Measurements from ENCODE around the gene GRK5. TPM values are rescaled to one million over a fixed set of nuclear protein-coding genes. Genes with fewer than 3 reads are reported as not detected.
"Not testable (repeated sequence)": the region's sequence is repeated elsewhere in the genome, so short reads cannot be mapped to it uniquely, and the experiment has no call there.

GRK5 gene
- total and polyA plus RNA-seq, 5 donors = 31.3 to 89.9 (median 57.6) TPM

GRCh38 chr10:119222966-119223386, 15.6 kb downstream of the GRK5 start:
- intact Hi-C loops (cut with DNase I) = no loop called here
- Histone ChIP-seq H3K9me3 (ENCODE audit: control insufficient read depth, low read length) (no peaks in the 10 kb centered on the region), H3K27ac (ENCODE audit: low read length) (peak overlapping the region; percentile 69), H3K4me1 (ENCODE audit: control insufficient read depth, insufficient read depth, low read length) (peaks cover 22% of the 10 kb centered on the region), H3K4me3 (ENCODE audit: low read length) (no peak overlapping the region), H3K27me3 (ENCODE audit: control insufficient read depth, insufficient read depth) (no peaks in the 10 kb centered on the region)
- ATAC-seq (peak; percentile 5 to 20), DNase-seq (no peak)
- 37% methylated on average over 9 of the region's 9 CpGs for WGBS

GRCh38 chr10:119225083-119225658, 17.8 kb downstream of the GRK5 start:
- Histone ChIP-seq H3K4me1 (ENCODE audit: control insufficient read depth, insufficient read depth, low read length) (peaks cover 21% of the 10 kb centered on the region), H3K27me3 (ENCODE audit: control insufficient read depth, insufficient read depth) (no peaks in the 10 kb centered on the region), H3K9me3 (ENCODE audit: control insufficient read depth, low read length) (no peaks in the 10 kb centered on the region), H3K4me3 (ENCODE audit: low read length) (no peak overlapping the region), H3K27ac (ENCODE audit: low read length) (no peak overlapping the region)
- no peak for ATAC-seq
- no peak for DNase-seq
- intact Hi-C loops (cut with DNase I) = no loop called here
- WGBS = 45% methylated on average over 4 of the region's 4 CpGs

- peaks cover 12% of the 10 kb centered on the region for H3K4me1 ChIP-seq (ENCODE audit: control insufficient read depth, insufficient read depth, low read length)
Observed at GRCh38 chr10:119227825-119228224, 20.5 kb downstream of the GRK5 start.

GRCh38 chr10:119231654-119232053, 24.3 kb downstream of the GRK5 start:
- no peak overlapping the region for H3K4me3 ChIP-seq (ENCODE audit: low read length)
- H3K27ac ChIP-seq (ENCODE audit: low read length) = no peak overlapping the region
- peaks cover 10% of the 10 kb centered on the region for H3K4me1 ChIP-seq (ENCODE audit: control insufficient read depth, insufficient read depth, low read length)
- DNase-seq = no peak
- ATAC-seq = peak in 1 of 2 donors; percentile 8
- H3K9me3 ChIP-seq (ENCODE audit: control insufficient read depth, low read length) = no peaks in the 10 kb centered on the region
- WGBS = 66% methylated on average over 7 of the region's 7 CpGs
- no peaks in the 10 kb centered on the region for H3K27me3 ChIP-seq (ENCODE audit: control insufficient read depth, insufficient read depth)
- intact Hi-C loops (cut with DNase I) = no loop called here

More at GRCh38 chr10:119227825-119228224, 20.5 kb downstream of the GRK5 start:
- no peaks in the 10 kb centered on the region for H3K9me3 ChIP-seq (ENCODE audit: control insufficient read depth, low read length)
- H3K27me3 ChIP-seq (ENCODE audit: control insufficient read depth, insufficient read depth) = no peaks in the 10 kb centered on the region
- DNase-seq (no peak), ATAC-seq (no peak)
- no peak overlapping the region for H3K4me3 ChIP-seq (ENCODE audit: low read length)
- WGBS = 89% methylated on average over 6 of the region's 6 CpGs
- intact Hi-C loops (cut with DNase I) = no loop called here
- H3K27ac ChIP-seq (ENCODE audit: low read length) = no peak overlapping the region

GRCh38 chr10:119232439-119232838, 25.1 kb downstream of the GRK5 start:
- 59% methylated on average over 4 of the region's 4 CpGs for WGBS
- intact Hi-C loops (cut with DNase I); H3K27me3 ChIP-seq (ENCODE audit: control insufficient read depth, insufficient read depth); ATAC-seq; DNase-seq; H3K4me3 ChIP-seq (ENCODE audit: low read length); H3K9me3 ChIP-seq (ENCODE audit: control insufficient read depth, low read length); H3K27ac ChIP-seq (ENCODE audit: low read length): not testable (repeated sequence)
- H3K4me1 ChIP-seq (ENCODE audit: control insufficient read depth, insufficient read depth, low read length) = peaks cover 10% of the 10 kb centered on the region

- H3K4me1 ChIP-seq (ENCODE audit: control insufficient read depth, insufficient read depth, low read length) = peaks cover 13% of the 10 kb centered on the region
- no peak overlapping the region for H3K4me3 ChIP-seq (ENCODE audit: low read length)
- ATAC-seq (peak; percentile 12 to 43), DNase-seq (no peak)
- WGBS = 53% methylated on average over 5 of the region's 5 CpGs
- no peaks in the 10 kb centered on the region for H3K27me3 ChIP-seq (ENCODE audit: control insufficient read depth, insufficient read depth)
- H3K27ac ChIP-seq (ENCODE audit: low read length) = peak overlapping the region; percentile 50
- no peaks in the 10 kb centered on the region for H3K9me3 ChIP-seq (ENCODE audit: control insufficient read depth, low read length)
- intact Hi-C loops (cut with DNase I) = no loop called here
Observed at GRCh38 chr10:119233123-119233820, 25.9 kb downstream of the GRK5 start.

- 25% methylated on average over 3 of the region's 3 CpGs for WGBS
- no peaks in the 10 kb centered on the region for H3K27me3 ChIP-seq (ENCODE audit: control insufficient read depth, insufficient read depth)
- ATAC-seq (peak; percentile 42 to 43), DNase-seq (peak in 1 of 3 donors; percentile 38)
- no peaks in the 10 kb centered on the region for H3K9me3 ChIP-seq (ENCODE audit: control insufficient read depth, low read length)
- peak overlapping the region; percentile 50 for H3K27ac ChIP-seq (ENCODE audit: low read length)
- intact Hi-C loops (cut with DNase I) = no loop called here
- H3K4me3 ChIP-seq (ENCODE audit: low read length) = no peak overlapping the region
- peaks cover 13% of the 10 kb centered on the region for H3K4me1 ChIP-seq (ENCODE audit: control insufficient read depth, insufficient read depth, low read length)
Observed at GRCh38 chr10:119233821-119234220, 26.4 kb downstream of the GRK5 start.

- ATAC-seq (no peak), DNase-seq (peak; percentile 40 to 71 (median 64))
- peaks cover 13% of the 10 kb centered on the region for H3K4me1 ChIP-seq (ENCODE audit: control insufficient read depth, insufficient read depth, low read length)
- no peaks in the 10 kb centered on the region for H3K27me3 ChIP-seq (ENCODE audit: control insufficient read depth, insufficient read depth)
- WGBS = 21% methylated on average over 3 of the region's 3 CpGs
- H3K4me3 ChIP-seq (ENCODE audit: low read length) = no peak overlapping the region
- no peaks in the 10 kb centered on the region for H3K9me3 ChIP-seq (ENCODE audit: control insufficient read depth, low read length)
- H3K27ac ChIP-seq (ENCODE audit: low read length) = no peak overlapping the region
- intact Hi-C loops (cut with DNase I) = no loop called here
Observed at GRCh38 chr10:119235356-119235755, 28.0 kb downstream of the GRK5 start.

- WGBS = 48% methylated on average over 8 of the region's 8 CpGs
- intact Hi-C loops (cut with DNase I) = no loop called here
- peak overlapping the region; percentile 35 for H3K27ac ChIP-seq (ENCODE audit: low read length)
- H3K4me3 ChIP-seq (ENCODE audit: low read length) = no peak overlapping the region
- DNase-seq (no peak), ATAC-seq (peak in 1 of 2 donors; percentile 44)
- H3K9me3 ChIP-seq (ENCODE audit: control insufficient read depth, low read length) = no peaks in the 10 kb centered on the region
- no peaks in the 10 kb centered on the region for H3K27me3 ChIP-seq (ENCODE audit: control insufficient read depth, insufficient read depth)
- H3K4me1 ChIP-seq (ENCODE audit: control insufficient read depth, insufficient read depth, low read length) = peaks cover 15% of the 10 kb centered on the region
Observed at GRCh38 chr10:119237722-119238436, 30.5 kb downstream of the GRK5 start.

- H3K27ac ChIP-seq (ENCODE audit: low read length) = no peak overlapping the region
- 54% methylated on average over 8 of the region's 8 CpGs for WGBS
- ATAC-seq (no peak), DNase-seq (no peak)
- H3K4me1 ChIP-seq (ENCODE audit: control insufficient read depth, insufficient read depth, low read length) = peaks cover 10% of the 10 kb centered on the region
- no peaks in the 10 kb centered on the region for H3K9me3 ChIP-seq (ENCODE audit: control insufficient read depth, low read length)
- H3K4me3 ChIP-seq (ENCODE audit: low read length) = no peak overlapping the region
- intact Hi-C loops (cut with DNase I) = no loop called here
- no peaks in the 10 kb centered on the region for H3K27me3 ChIP-seq (ENCODE audit: control insufficient read depth, insufficient read depth)
Observed at GRCh38 chr10:119238577-119238976, 31.2 kb downstream of the GRK5 start.

GRCh38 chr10:119239015-119239414, 31.6 kb downstream of the GRK5 start:
- ATAC-seq; H3K4me3 ChIP-seq (ENCODE audit: low read length); H3K27me3 ChIP-seq (ENCODE audit: control insufficient read depth, insufficient read depth); H3K4me1 ChIP-seq (ENCODE audit: control insufficient read depth, insufficient read depth, low read length); H3K27ac ChIP-seq (ENCODE audit: low read length); DNase-seq; intact Hi-C loops (cut with DNase I); H3K9me3 ChIP-seq (ENCODE audit: control insufficient read depth, low read length): not testable (repeated sequence)
- WGBS = 71% methylated on average over 6 of the region's 6 CpGs
